Activated CD4-positive, CD25-positive, alpha-beta regulatory T cell treated with anti-CD3 and anti-CD28 coated beads, Interleukin-2, amount 50 U/mL, for 16 hours (primary cell): Measurements from ENCODE around the gene IL2RA.
"Not testable (repeated sequence)": the region's sequence is repeated elsewhere in the genome, so short reads cannot be mapped to it uniquely, and the experiment has no call there.

Experiments used
- DNase-seq: peaks from one replicate; pipeline ENCODE4 v3.0.0-alpha.2; 2020; ENCODE audit warnings: low read depth, low spot score

IL2RA gene

GRCh38 chr10:6014241-6014761 lies 47.9 kb downstream of the IL2RA start:
- peak; percentile 32 for DNase-seq

DNA sequence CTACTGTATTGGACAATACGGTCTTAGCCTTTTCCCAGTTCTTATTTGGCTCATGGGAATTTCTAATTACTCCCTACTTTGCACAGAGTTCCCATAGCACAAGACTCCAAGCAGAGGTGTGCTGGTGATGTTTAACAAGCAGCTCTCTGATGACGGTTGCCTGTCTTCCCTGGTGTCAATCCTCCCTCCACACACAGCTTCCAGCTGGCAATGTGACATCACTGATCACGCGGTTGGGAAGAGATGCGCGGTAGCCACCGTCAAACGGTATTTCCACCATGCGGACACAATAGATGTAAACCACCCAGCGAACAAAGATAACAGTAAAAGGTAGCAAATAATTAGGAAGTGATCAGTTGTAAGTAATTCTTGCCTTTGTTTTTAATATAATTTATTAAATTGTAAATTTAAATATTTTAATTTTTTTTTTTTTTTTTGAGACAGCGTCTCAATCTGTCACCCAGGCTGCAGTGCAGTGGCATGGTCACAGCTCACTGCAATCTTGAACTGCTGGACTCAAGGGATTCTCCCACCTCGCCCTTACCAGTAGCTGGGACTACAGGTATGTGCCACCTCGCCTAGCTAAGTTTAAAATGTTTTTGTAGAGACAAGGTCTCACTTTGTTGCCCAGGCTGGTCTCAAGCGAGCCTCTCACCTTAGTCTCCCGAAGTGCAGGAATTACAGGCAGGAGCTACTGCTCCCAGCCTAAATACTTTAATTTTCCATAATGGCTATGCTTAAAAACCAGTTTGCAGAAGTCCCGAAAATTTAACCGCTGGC lies 48.6 kb downstream of the IL2RA start:
- DNase-seq: no peak

- DNase-seq: no peak
These were observed 49.9 kb downstream of the IL2RA start for GRCh38 chr10:6012121-6012905.

DNA sequence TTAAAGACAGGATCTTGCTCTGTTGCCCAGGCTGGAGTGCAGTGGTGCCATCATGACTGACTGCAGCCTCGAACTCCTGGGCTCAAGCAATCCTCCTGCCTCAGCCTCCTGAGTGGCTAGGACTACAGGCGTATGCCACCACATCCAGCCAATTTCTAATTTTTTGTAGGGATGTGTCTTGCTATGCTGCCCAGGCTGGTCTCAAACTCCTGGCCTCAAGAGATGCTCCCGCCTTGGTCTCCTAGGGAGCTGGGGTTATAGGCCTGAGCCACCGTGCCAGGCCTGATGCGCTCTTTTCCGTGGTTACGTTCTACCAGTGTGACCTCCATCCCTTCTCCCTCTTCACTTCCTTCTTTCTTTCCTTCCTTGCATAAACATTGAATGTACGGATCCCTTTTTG lies 50.6 kb downstream of the IL2RA start:
- no peak for DNase-seq

DNA sequence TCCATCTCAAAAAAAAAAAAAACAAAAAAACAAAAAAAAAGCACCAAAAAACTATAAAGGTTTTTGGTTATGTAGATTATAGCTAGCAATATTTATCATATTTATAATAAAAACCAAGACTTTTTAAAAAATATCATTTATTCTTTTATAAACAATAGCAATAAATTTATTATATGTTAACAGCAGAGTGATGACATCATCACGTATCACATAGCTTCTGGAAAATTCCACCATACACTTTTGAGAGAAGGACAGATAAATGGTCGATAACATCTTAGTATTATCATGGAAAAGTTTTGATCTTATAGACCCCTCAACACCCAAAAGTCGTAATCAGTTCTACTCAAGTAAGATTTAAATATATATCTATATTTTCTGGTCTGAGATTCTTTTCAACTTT lies 51.6 kb downstream of the IL2RA start:
- DNase-seq: no peak

- DNase-seq: no peak
These were observed 52.2 kb downstream of the IL2RA start for GRCh38 chr10:6009961-6010360.

GRCh38 chr10:6009150-6009549 lies 53.0 kb downstream of the IL2RA start:
- no peak for DNase-seq

DNA sequence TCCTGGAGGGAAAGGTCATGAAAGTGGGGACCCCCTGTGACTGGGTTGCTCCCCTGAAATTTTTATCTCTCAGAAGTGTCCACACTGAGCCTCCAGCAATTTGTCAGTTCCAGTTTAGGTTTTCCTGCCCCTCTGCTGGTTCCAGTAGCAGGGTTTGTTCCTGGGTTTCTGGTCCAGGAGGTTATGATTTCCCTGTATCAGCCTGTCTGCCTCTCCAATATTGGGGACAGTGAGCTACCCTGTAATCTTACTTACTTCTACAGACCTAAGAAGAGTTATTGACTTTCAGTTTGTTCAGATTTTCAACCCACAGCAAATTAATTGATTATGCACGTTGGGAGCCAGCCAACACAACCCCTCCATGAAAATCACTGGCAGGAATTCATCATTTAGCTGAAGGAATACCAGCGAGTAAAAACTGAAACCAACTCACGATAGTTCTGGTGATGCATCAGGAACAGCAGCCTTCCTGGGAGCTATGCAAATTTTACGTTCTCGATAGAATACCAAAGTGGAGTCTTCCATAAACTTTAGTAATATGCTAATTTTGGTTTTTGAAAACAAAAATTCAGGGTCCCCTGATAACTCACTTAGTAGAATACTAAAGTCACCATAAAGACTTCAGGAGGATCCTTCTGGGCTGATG lies 53.5 kb downstream of the IL2RA start:
- no peak for DNase-seq

GRCh38 chr10:6006991-6007390 lies 55.2 kb downstream of the IL2RA start:
- DNase-seq: no peak

GRCh38 chr10:6006546-6006945 lies 55.6 kb downstream of the IL2RA start:
- DNase-seq: no peak

GRCh38 chr10:6005856-6006395 lies 56.2 kb downstream of the IL2RA start:
- no peak for DNase-seq

DNA sequence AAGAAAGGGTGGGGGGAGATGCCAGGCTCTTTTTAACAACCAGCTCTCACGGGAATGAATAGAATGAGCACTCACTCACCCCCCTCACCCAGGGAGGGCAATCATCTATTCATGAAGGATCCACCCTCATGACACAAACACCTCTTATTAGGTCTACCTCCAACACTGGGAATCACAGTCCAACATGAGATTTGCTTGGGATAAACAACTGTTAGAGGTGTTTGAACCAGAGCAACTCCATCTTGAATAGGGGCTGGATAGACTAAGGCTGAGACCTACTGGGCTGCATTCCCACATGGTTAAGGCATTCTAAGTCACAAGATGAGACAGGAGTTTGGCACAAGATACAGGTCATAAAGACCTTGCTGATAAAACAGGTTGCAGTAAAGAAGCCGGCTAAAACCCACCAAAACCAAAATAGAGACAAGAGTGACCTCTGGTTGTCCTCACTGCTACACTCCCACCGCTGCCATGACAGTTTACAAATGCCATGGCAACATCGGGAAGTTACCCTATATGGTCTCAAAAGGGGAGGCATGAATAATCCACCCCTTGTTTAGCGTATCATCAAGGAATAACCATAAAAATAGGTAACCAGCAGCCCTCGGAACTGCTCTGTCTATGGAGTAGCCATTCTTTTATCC lies 56.9 kb downstream of the IL2RA start:
- not testable (repeated sequence) for DNase-seq

DNA sequence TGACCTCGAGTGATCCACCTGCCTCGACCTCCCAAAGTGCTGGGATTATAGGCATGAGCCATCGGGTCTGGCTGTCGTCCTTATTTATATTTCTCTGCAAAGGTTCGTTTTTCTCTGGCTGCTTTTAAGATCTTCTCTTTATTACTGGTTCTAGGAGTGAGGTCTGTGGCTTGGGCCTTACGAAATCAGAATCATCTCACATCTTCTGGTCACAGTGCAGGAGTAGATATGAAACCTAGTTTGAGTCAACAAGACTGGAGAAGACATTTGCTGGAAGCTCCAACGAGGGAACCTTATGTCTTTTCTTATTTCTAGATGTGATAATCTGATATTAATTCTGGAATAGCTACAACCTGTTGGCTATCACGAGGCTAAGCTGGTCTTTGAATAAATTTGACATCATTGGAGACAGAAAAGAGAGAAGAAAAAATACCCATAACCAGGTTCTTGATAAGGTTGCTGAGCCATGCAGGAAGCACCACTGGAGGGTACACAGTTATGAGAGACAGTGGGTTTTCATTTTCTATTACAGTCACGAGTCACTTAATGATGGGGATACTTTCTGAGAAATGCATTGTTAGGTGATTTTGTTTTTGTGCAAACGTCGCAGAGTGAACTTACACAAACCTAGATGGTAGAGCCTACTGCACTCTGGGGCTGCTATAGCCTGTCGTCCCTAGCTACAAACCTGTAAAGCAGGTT lies 59.2 kb downstream of the IL2RA start:
- DNase-seq: no peak

- no peak for DNase-seq
These were observed 62.6 kb downstream of the IL2RA start for GRCh38 chr10:5999440-6000165.

DNA sequence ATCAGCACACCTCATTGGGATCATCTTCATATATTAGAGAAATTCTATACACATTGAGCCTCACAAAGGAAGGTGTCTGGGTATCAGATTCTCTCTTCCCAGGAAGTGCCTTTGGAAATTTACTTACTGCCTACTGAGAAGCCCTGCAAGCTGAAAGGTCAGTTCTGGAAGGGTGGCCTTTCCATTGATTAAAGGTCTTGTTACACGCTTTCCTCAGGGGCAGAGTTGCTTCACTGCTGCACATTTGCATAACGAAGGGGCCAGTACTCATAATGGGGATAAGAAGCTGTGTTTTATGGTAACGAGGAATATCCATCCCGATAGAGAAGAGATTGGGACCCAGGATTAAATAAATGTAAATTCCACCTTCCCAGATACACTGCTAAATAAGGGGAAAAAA lies 65.5 kb downstream of the IL2RA start:
- no peak for DNase-seq

GRCh38 chr10:5992398-5992797 lies 69.8 kb downstream of the IL2RA start:
- no peak for DNase-seq

GRCh38 chr10:5991708-5992107 lies 70.5 kb downstream of the IL2RA start:
- DNase-seq: no peak

- DNase-seq: no peak
These were observed 72.4 kb downstream of the IL2RA start for GRCh38 chr10:5989756-5990155.

- no peak for DNase-seq
These were observed 73.7 kb downstream of the IL2RA start for GRCh38 chr10:5988336-5988920.

DNA sequence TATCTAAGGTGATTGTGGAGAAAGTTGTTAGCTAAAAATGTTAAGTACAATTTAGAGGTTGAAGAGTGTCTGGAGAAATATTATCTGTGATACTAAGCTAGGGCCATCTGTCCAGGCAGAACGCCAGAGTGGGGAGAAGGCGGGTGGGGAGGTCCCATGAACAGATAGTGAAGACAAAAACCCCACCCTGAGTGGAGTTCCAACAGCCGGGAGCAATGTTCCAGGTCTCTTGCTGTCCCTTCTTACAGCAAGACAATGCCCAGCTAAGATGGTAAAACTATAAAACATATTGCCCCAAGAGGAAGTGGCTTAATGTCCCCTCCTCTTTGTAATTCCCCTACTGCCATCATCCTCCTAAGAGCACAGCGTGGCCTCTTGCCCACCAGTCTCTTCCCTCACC lies 74.4 kb downstream of the IL2RA start:
- DNase-seq: no peak
